B cell (primary cell): ENCODE measurements around the gene GPHN.

ENCODE experiments used
- CTCF ChIP-seq: fragments of 200-600 bp; IDR thresholded peaks from one replicate; pipeline ENCODE4 v1.8.0; 2022; ENCODE audit warnings: antibody characterized with exemption, mild to moderate bottlenecking
- EZH2 ChIP-seq: IDR thresholded peaks from 2 replicates; pipeline ENCODE4 v1.6.1; 2012; ENCODE audit warnings: borderline replicate concordance, low read depth, mild to moderate bottlenecking, moderate library complexity, low read length; ENCODE audit not compliant: insufficient read depth, poor library complexity, severe bottlenecking

- no peak for TF ChIP-seq CTCF
- no peak for TF ChIP-seq EZH2
Measured at GRCh38 chr14:66600416-66600815, 92.5 kb downstream of the GPHN start.
